Measurements from ENCODE around the gene ACSS3. TPM values are rescaled to one million over a fixed set of nuclear protein-coding genes. Genes with fewer than 3 reads are reported as not detected.

ACSS3 gene
- polyA plus RNA-seq, 1 of the 3 experiments (the other 2 are of a cell fraction) = 0.02 TPM

DNA sequence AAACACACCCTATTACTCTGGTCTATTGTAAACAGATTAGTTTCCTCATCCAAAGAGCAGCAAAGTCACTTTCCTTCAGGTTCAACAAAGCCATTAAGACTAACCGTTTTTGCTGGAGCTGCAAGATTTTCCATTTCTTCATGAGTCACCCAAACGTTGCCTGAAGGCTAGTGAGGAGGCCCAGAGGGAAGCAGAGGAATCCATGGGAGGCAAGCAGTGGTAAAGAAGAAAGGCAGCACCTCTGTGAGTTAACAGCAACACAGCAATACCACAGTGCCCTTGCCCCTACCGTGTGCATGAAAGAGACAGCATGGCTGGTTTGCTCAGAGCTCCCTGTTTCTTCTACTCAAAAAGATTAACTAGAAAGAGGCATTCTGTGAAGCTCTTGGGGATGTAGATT lies 206.3 kb downstream of the ACSS3 start:
- Histone ChIP-seq H3K4me2 (no peak overlapping the region), H3K9ac (no peak overlapping the region), H3K79me2 (ENCODE audit: insufficient read depth) (no peaks in the 10 kb centered on the region), H3F3A (replicated peaks; ENCODE audit: insufficient read depth) (no peaks in the 10 kb centered on the region), H2AFZ (ENCODE audit: low read depth) (no peak overlapping the region), H3K27ac (ENCODE audit: low read depth in 2 of 2, low read length in 1 of 2) (no peak overlapping the region), H3K4me3 (ENCODE audit: low read depth in 2 of 2, low read length in 1 of 2) (no peak overlapping the region), H3K36me3 (replicated peaks in 1 of 2; ENCODE audit: control insufficient read depth in 1 of 2, insufficient read depth in 2 of 2, low read length in 1 of 2) (no peaks in the 10 kb centered on the region), H3K9me3 (no peaks in the 10 kb centered on the region), H4K20me1 (ENCODE audit: insufficient read depth) (no peaks in the 10 kb centered on the region), H3K9me2 (no peaks in the 10 kb centered on the region), H3K27me3 (ENCODE audit: insufficient read depth) (no peaks in the 10 kb centered on the region), H3K4me1 (ENCODE audit: control insufficient read depth in 1 of 2, insufficient read depth in 2 of 2, low read depth in 1 of 2, low read length in 1 of 2) (no peaks in the 10 kb centered on the region)
- no peak for DNase-seq
- 13% methylated on average over 3 of the region's 3 CpGs for WGBS (ENCODE audit: low lambda C conversion rate)
- CTCF ChIA-PET = interaction anchor here (0.9 to 1.2 kb wide), 2 partner anchors 14 to 44 kb away, joined by 3 read pairs; no protein-coding TSS in a partner anchor
- no peak for TF ChIP-seq RCOR1 (IDR thresholded peaks at IDR 0.05; ENCODE audit: low read length)
- TF ChIP-seq TAF1 (IDR thresholded peaks at IDR 0.05; ENCODE audit: borderline replicate concordance, low read depth, low read length) = no peak
- TF ChIP-seq SMC3 (IDR thresholded peaks at IDR 0.05; ENCODE audit: low read depth, low read length) = no peak
- TF ChIP-seq, protein P1, sequence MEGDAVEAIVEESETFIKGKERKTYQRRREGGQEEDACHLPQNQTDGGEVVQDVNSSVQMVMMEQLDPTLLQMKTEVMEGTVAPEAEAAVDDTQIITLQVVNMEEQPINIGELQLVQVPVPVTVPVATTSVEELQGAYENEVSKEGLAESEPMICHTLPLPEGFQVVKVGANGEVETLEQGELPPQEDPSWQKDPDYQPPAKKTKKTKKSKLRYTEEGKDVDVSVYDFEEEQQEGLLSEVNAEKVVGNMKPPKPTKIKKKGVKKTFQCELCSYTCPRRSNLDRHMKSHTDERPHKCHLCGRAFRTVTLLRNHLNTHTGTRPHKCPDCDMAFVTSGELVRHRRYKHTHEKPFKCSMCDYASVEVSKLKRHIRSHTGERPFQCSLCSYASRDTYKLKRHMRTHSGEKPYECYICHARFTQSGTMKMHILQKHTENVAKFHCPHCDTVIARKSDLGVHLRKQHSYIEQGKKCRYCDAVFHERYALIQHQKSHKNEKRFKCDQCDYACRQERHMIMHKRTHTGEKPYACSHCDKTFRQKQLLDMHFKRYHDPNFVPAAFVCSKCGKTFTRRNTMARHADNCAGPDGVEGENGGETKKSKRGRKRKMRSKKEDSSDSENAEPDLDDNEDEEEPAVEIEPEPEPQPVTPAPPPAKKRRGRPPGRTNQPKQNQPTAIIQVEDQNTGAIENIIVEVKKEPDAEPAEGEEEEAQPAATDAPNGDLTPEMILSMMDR (IDR thresholded peaks at IDR 0.05) = no peak
- TF ChIP-seq MXI1 (IDR thresholded peaks at IDR 0.05; ENCODE audit: low read depth, low read length) = no peak
- TF ChIP-seq, protein P2, sequence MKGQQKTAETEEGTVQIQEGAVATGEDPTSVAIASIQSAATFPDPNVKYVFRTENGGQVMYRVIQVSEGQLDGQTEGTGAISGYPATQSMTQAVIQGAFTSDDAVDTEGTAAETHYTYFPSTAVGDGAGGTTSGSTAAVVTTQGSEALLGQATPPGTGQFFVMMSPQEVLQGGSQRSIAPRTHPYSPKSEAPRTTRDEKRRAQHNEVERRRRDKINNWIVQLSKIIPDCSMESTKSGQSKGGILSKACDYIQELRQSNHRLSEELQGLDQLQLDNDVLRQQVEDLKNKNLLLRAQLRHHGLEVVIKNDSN (IDR thresholded peaks at IDR 0.05; ENCODE audit: borderline replicate concordance, low read depth) = no peak
- TF ChIP-seq EZH2phosphoT487 (IDR thresholded peaks at IDR 0.05; ENCODE audit: borderline replicate concordance, low read depth) = no peak
- TF ChIP-seq, protein P3, sequence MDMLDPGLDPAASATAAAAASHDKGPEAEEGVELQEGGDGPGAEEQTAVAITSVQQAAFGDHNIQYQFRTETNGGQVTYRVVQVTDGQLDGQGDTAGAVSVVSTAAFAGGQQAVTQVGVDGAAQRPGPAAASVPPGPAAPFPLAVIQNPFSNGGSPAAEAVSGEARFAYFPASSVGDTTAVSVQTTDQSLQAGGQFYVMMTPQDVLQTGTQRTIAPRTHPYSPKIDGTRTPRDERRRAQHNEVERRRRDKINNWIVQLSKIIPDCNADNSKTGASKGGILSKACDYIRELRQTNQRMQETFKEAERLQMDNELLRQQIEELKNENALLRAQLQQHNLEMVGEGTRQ (IDR thresholded peaks at IDR 0.05; ENCODE audit: borderline replicate concordance, low read depth, low read length) = no peak
- no peak for TF ChIP-seq JUND (IDR thresholded peaks at IDR 0.05)
- TF ChIP-seq TCF12 (IDR thresholded peaks at IDR 0.05) = no peak
- TF ChIP-seq GATA2 (CRISPR knock-in tag; IDR thresholded peaks at IDR 0.05) = no peak
- TF ChIP-seq, protein P4, sequence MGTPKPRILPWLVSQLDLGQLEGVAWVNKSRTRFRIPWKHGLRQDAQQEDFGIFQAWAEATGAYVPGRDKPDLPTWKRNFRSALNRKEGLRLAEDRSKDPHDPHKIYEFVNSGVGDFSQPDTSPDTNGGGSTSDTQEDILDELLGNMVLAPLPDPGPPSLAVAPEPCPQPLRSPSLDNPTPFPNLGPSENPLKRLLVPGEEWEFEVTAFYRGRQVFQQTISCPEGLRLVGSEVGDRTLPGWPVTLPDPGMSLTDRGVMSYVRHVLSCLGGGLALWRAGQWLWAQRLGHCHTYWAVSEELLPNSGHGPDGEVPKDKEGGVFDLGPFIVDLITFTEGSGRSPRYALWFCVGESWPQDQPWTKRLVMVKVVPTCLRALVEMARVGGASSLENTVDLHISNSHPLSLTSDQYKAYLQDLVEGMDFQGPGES (IDR thresholded peaks at IDR 0.05; ENCODE audit: low read depth, low read length) = no peak
- TF ChIP-seq ELF1 (IDR thresholded peaks at IDR 0.05) = no peak
- no peak for TF ChIP-seq FOSL2 (IDR thresholded peaks at IDR 0.05; ENCODE audit: borderline replicate concordance, low read depth)
- no peak for TF ChIP-seq CHD2 (IDR thresholded peaks at IDR 0.05; ENCODE audit: low read length, partially characterized antibody)
- no peak for TF ChIP-seq FOXM1 (IDR thresholded peaks at IDR 0.05; ENCODE audit: low read depth)
- no peak for TF ChIP-seq NRF1 (IDR thresholded peaks at IDR 0.05; ENCODE audit: low read depth, low read length)
- TF ChIP-seq, protein P5, sequence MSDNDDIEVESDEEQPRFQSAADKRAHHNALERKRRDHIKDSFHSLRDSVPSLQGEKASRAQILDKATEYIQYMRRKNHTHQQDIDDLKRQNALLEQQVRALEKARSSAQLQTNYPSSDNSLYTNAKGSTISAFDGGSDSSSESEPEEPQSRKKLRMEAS (IDR thresholded peaks at IDR 0.05; ENCODE audit: low read depth) = no peak
- no peak for TF ChIP-seq MEF2A (IDR thresholded peaks at IDR 0.05; ENCODE audit: borderline replicate concordance, low read depth)
- POLR2A ChIA-PET = no interaction called here
